SK-N-MC (cell line): Measurements from ENCODE around the gene STK26.

Source experiments
- EZH2 ChIP-seq: fragments of 200-600 bp; sonication (generic); IDR thresholded peaks from one replicate; pipeline ENCODE4 v1.6.1; 2017; ENCODE audit warnings: antibody characterized with exemption
- POLR2AphosphoS5 ChIP-seq: IDR thresholded peaks from 2 replicates; pipeline ENCODE4 v1.6.1; 2012; ENCODE audit warnings: mild to moderate bottlenecking, low read depth, low read length, borderline replicate concordance

DNA sequence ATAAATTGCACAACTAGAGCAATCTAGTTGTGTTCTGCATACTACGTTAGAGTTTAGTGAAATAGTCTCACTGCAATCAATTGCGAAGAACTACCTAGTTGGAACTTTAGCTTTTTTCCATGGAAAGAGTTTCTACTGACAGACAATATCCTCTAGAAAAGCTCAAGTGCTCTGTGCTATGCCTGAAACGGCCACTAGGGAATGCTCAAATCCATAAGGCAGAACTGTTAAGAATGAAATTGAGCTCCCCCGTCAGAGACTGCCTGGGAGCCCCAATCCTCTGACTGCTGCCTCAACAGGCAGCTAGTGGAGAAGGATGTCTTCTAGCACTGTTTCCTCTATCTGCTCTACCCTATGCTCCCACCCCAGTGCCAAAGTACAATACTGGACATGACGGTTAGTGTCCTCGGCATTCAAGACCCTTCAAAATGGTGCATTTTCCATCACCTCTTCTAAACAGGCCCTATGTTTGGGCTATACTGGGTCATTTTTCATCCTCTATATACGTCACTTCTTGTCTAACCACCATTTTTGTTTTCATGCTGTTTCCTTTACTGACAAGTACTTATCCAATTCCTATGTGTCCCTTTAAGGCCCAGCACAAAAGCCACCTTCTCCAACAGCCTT, 69.5 kb downstream of the STK26 start:
- TF ChIP-seq EZH2 (no peak), POLR2AphosphoS5 (no peak)
